Left cardiac atrium (tissue), 4 donors: ENCODE data around the gene ZNF384. TPM values are rescaled to one million over a fixed set of nuclear protein-coding genes. Genes with fewer than 3 reads are reported as not detected.
"Not testable (repeated sequence)": the region's sequence is repeated elsewhere in the genome, so short reads cannot be mapped to it uniquely, and the experiment has no call there.

ENCODE experiments used
- ATAC-seq, 2 donors: fragments of 200-7000 bp; cut with Tn5 transposase; one replicate each; pipeline ENCODE4 v1.9.1; 2020; ENCODE audit warnings: mild to moderate bottlenecking in 2 of 2, moderate library complexity in 2 of 2
- DNase-seq: peaks from one replicate; pipeline ENCODE4 v3.0.0-alpha.2; 2020
- intact Hi-C, 2 donors: fragments of 100-400 bp; cut with DNase I; formaldehyde crosslinking; loops; one replicate each; pipeline versions ENCODE4 v1.14.1 to v1.15.1; 2022 to 2023
- long read RNA-seq: library from polyadenylated mRNA; unstranded; transcript quantifications from one replicate; pipeline ENCODE4 v2.0.0, GENCODE V29; 2021
- total RNA-seq, 2 donors: library from RNA; stranded (reverse); fragmentation: NEBNext Ultra II Directional; extraction: Animal tissue kit (Norgen Biotek cat#: 25700); gene quantifications; one replicate each; pipeline ENCODE4 v1.2.1, GENCODE V29; 2021
- donor health status: DM: no; HTN: yes; CAD: no.
- donor health status: DM: no; HTN: yes; CAD: no; lungs with severe emphysema.
- donor health status: DM: yes; HTN: yes; CAD: no.
- donor health status: Dilated cardiomyopathy.

Gene ZNF384
- 10 to 100 TPM; 28.3 to 31.2 TPM for total RNA-seq
- long read RNA-seq, partial matches to known transcripts = 15 of 27 reads
- long read RNA-seq, other reads (novel, unspliced or antisense) = 10 of 27 reads

- DNase-seq (peak; percentile 97), ATAC-seq (peak; percentile 92 to 93)
- intact Hi-C loops = loop anchor here in 1 of 2 donors (1.0 kb wide), 1 partner anchor 26 kb away; the partner anchor contains the start of gene ING4
Observed at GRCh38 chr12:6688999-6689882, at the start of gene ZNF384. Gene ZNF384 (minus strand): TSS chr12:6689375. CDS start chr12:6679520, 9,855 bp downstream.

- intact Hi-C loops = loop anchor here in 1 of 2 donors (5.0 kb wide), 1 partner anchor 41 kb away; no protein-coding TSS in a partner anchor
- no peak for ATAC-seq
Observed at GRCh38 chr12:6736754-6737153, 47.6 kb upstream of the ZNF384 start.

GRCh38 chr12:6735448-6736191 lies 46.4 kb upstream of the ZNF384 start:
- intact Hi-C loops = loop anchor here in 1 of 2 donors (5.0 kb wide), 1 partner anchor 42 kb away; no protein-coding TSS in a partner anchor
- DNase-seq = peak; percentile 71
- ATAC-seq = peak; percentile 90 to 93

More at GRCh38 chr12:6736754-6737153, 47.6 kb upstream of the ZNF384 start:
- DNase-seq = no peak

- ATAC-seq (no peak), DNase-seq (no peak)
Observed at GRCh38 chr12:6734506-6735387, 45.6 kb upstream of the ZNF384 start.

DNA sequence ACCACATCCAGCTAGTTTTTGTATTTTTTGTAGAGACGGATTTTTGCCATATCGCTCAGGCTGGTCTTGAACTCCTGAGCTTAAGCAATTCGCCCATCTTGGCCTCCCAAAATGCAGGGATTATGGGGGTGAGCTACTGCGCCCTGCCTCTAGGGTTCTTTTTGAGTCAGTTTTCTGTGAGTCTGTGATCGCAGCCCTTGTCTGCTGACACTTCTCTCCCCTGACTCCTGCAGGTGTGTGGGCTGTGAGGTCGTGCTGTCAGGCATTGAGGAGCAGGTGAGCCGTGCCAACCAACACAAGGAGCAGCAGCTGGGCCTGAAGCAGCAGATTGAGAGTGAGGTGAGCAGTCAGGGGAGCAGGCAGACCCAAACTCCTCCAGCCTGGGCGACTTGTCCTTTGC lies 41.0 kb upstream of the ZNF384 start:
- ATAC-seq (no peak), DNase-seq (no peak)
- intact Hi-C loops = loop anchor here in 1 of 2 donors (5.0 kb wide), 1 partner anchor 47 kb away; no protein-coding TSS in a partner anchor

More at GRCh38 chr12:6734506-6735387, 45.6 kb upstream of the ZNF384 start:
- intact Hi-C loops = loop anchor here (5.0 kb wide), 1 partner anchor 43 kb away; no protein-coding TSS in a partner anchor

DNA sequence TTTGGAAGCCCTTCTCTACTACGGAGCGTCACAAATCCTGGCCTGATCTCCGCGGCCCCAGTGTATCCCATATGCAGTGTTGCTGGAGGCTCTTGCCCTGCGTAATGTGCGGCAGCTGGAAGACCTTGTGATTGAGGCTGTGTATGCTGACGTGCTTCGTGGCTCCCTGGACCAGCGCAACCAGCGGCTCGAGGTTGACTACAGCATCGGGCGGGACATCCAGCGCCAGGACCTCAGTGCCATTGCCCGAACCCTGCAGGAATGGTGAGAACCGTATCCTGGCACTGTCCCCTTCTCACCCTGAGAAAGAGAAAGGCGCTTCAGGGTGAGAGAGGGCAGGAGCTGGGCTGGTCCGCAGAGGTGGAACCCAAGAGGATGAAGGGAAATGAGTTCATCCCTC lies 40.0 kb upstream of the ZNF384 start:
- DNase-seq = no peak
- intact Hi-C loops = no loop called here
- no peak for ATAC-seq

- intact Hi-C loops = loop anchor here in 1 of 2 donors (2.0 kb wide), 1 partner anchor 63 kb away; the partner anchor contains the start of gene ING4
- no peak for DNase-seq
- ATAC-seq = no peak
Observed at GRCh38 chr12:6725350-6725749, 36.2 kb upstream of the ZNF384 start.

DNA sequence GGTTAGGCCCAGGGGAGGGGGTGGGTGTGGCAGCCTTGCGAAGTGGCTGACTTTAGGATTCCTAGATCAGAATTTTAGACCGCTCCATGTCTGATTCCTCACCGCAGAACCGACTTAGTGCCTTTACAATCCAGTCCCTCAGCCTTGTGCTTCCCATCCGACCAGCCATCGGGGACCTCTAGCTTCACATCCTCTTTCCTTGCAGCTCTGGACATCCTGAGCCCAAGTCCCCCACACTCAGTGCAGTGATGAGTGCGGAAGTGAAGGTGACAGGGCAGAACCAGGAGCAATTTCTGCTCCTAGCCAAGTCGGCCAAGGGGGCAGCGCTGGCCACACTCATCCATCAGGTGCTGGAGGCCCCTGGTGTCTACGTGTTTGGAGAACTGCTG lies 35.2 kb upstream of the ZNF384 start:
- intact Hi-C loops = loop anchor here in 1 of 2 donors (2.0 kb wide), 1 partner anchor 62 kb away; the partner anchor contains the start of gene ING4
- peak; percentile 7 to 23 for ATAC-seq

DNA sequence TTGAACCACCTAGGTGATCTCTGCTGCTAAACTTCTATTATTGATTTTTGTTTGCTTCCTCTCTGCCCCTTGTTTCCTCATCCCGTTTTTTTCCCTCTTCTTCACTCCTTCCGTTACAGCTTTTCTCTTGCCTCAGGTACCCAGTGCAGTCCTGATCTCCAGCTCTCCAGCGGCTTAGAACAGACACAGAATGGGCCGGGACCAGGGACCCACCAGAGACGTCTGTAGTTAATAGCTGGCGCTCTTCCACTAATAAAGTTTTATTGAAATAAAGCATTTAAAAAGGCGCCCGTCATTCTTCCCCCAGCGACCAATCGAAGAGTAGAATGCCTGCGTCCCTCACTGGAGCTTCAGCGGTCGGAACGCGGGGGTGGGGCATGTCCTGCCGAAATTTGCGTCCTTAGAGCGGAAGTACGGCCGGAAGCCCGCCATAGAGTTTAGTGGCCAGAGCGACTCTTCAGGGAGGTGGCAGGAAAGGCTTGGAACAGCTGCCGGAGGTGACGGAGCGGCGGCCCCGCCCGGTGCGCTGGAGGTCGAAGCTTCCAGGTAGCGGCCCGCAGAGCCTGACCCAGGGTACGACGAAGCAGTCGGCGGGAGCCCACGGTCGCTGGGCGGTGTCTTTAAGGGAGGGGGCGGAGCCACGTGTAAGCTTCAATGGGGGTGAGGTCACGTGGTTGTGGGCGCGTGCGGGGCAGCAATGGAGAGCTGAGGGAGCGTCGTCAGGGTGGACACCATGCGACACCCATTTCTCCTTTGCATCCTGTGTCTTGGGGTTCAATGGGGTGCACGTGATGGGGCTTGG lies 34.6 kb upstream of the ZNF384 start, which contains the start of gene COPS7A:
Gene COPS7A (plus strand): TSS at position 440 of the 802 bp plus-strand sequence. CDS start 611 bp downstream, outside the sequence.
- peak; percentile 99 for DNase-seq
- ATAC-seq = peak; percentile 98 to 99
- intact Hi-C loops = loop anchor here in 1 of 2 donors (2.0 kb wide), 1 partner anchor 61 kb away; the partner anchor contains the start of gene ING4

More for the DNA sequence above, 35.2 kb upstream of the ZNF384 start:
- no peak for DNase-seq

DNA sequence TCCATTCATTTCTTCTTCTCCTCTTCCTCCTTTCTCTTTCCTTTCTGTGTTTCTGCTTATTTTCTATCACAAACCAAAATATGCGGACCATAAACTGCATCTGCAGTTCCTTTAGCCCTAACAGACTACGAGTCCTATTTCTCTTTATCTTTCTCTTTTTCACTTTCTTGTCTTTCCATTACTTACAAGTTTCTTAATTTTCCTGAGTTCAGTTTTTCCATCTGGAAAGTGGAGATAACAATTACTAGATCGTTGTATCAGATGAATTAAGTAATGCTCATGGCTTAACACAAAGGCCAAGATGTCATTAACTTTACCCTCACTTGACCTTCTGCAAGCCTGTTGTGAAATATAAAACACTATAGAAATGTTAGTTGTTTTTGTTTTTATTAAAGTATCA lies 33.7 kb upstream of the ZNF384 start:
- no peak for DNase-seq
- intact Hi-C loops = no loop called here
- no peak for ATAC-seq

- DNase-seq (no peak), ATAC-seq (no peak)
- intact Hi-C loops = no loop called here
Observed at GRCh38 chr12:6716874-6717437, 27.8 kb upstream of the ZNF384 start.

DNA sequence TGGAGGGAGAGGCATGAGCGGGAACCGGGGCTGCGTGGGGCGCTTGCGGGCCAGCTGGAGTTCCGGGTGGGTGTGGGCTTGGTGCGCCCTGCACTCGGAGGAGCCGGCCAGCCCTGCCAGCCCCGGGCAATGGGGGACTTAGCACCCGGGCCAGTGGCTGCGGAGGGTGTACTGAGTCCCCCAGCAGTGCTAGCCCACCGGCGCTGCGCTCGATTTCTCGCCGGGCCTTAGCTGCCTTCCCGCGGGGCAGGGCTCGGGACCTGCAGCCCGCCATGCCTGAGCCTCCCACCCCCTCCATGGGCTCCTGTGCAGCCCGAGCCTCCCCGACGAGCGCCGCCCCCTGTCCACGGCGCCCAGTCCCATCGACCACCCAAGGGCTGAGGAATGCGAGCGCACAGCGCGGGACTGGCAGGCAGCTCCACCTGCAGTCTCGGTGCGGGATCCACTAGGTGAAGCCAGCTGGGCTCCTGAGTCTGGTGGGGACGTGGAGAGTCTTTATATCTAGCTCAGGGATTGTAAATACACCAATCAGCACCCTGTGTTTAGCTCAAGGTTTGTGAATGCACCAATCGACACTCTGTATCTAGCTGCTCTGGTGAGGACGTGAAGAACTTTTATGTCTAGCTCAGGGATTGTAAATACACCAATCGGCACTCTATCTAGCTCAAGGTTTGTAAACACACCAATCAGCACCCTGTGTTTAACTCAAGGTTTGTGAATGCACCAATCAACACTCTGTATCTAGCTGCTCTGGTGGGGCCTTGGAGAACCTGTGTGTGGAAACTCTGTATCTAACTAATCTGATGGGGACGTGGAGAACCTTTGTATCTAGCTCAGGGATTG lies 27.1 kb upstream of the ZNF384 start:
- ATAC-seq, intact Hi-C loops, DNase-seq: not testable (repeated sequence)

DNA sequence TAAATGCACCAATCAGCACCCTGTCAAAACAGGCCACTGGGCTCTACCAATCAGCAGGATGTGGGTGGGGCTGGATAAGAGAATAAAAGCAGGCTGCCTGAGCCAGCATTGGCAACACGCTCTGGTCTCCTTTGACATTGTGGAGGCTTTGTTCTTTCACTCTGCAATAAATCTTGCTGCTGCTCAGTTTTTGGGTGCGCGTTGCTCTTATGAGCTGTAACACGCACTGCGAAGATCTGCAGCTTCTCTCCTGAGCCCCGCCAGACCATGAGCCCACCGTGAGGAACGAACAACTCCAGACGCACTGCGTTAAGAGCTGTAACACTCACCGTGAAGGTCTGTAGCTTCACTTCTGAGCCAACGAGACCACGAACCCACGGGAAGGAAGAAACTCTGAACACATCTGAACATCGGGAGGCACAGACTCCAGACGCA lies 19.8 kb upstream of the ZNF384 start:
- DNase-seq = no peak
- no peak for ATAC-seq
- intact Hi-C loops = no loop called here

DNA sequence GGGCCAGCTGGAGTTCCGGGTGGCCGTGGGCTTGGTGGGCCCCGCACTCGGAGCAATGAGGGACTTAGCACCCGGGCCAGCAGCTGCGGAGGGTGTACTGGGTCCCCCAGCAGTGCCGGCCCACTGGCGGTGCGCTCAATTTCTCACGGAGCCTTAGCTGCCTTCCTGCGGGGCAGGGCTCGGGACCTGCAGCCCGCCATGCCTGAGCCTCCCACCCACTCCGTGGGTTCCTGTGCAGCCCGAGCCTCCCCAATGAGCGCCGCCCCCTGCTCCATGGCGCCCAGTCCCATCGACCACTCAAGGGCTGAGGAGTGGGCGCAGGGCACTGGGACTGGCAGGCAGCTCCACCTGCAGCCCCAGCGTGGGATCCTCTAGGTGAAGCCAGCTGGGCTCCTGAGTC lies 19.2 kb upstream of the ZNF384 start:
- intact Hi-C loops, DNase-seq, ATAC-seq: not testable (repeated sequence)

DNA sequence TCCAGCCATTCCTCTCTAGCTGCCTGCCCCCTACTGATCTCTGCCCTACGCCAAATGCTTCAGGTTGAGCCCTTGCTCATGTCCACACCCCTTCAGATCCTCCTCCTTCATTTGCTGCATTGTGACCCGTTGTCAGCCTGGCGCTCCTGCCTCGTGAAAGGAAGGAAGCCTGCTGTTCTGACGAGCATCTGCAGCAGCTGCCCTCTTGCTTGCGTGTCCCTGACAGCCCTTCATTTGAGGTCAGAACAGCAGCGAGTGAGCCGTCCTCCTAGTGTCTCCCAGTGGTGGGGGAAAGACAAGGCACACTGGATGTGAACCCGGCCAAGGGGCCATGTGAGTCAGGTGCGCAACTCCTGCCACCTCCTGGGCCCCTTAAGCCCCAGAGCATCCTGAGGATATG lies 14.5 kb upstream of the ZNF384 start:
- ATAC-seq (no peak), DNase-seq (no peak)
- intact Hi-C loops = no loop called here
